Right lobe of liver (tissue), 6 donors: ENCODE results near the gene PDYN. TPM values are rescaled to one million over a fixed set of nuclear protein-coding genes. Genes with fewer than 3 reads are reported as not detected.

Experiments
- ATAC-seq, 4 donors: fragments of 200-7000 bp; cut with Tn5 transposase; one replicate each; pipeline ENCODE4 v1.9.1; 2020; ENCODE audit warnings: mild to moderate bottlenecking in 4 of 4, moderate library complexity in 4 of 4
- DNase-seq, 3 donors: peaks; one replicate each; pipeline ENCODE4 v3.0.0-alpha.2; 2020
- H3K27ac ChIP-seq, 3 donors: fragments of 200-600 bp; one replicate each; pipeline ENCODE4 v1.8.0; 2022
- H3K27me3 ChIP-seq, 2 donors: fragments of 200-600 bp; one replicate each; pipeline ENCODE4 v1.8.0; 2022
- H3K36me3 ChIP-seq, 4 donors: fragments of 200-600 bp; sonication (generic) in 1 of 4; one replicate each; pipeline versions ENCODE4 v1.5.1 to v1.8.0; 2017 to 2022; ENCODE audit warnings: control low read depth in 1 of 4
- H3K4me1 ChIP-seq, 4 donors: fragments of 200-600 bp; sonication (generic) in 1 of 4; one replicate each; pipeline versions ENCODE4 v1.5.1 to v1.8.0; 2017 to 2022; ENCODE audit warnings: control low read depth in 1 of 4
- H3K4me3 ChIP-seq, 3 donors: fragments of 200-600 bp; one replicate each; pipeline ENCODE4 v1.8.0; 2022
- H3K9me3 ChIP-seq, 4 donors: fragments of 200-600 bp; sonication (generic) in 1 of 4; one replicate each; pipeline versions ENCODE4 v1.5.1 to v1.8.0; 2017 to 2022; ENCODE audit warnings: control low read depth in 1 of 4
- CTCF ChIP-seq, 4 donors: fragments of 200-600 bp in 3 of 4; fragments of 450-650 bp in 1 of 4; IDR thresholded peaks; one replicate each; pipeline versions ENCODE4 v1.5.1 to v1.8.0; 2016 to 2022; ENCODE audit warnings: antibody characterized with exemption in 4 of 4, mild to moderate bottlenecking in 2 of 4
- POLR2A ChIP-seq: fragments of 450-650 bp; IDR thresholded peaks from one replicate; pipeline ENCODE4 v1.6.1; 2017; ENCODE audit warnings: antibody characterized with exemption, mild to moderate bottlenecking
- WGBS: methylation state at CpG from one replicate; pipeline ENCODE4 v1.1.6; 2018; ENCODE audit warnings: low coverage, low lambda C conversion rate; ENCODE audit not compliant: insufficient coverage; ENCODE audit errors: missing lambda C conversion rate; 5-methylcytosine and 5-hydroxymethylcytosine counted together
- intact Hi-C, 2 donors: fragments of 100-400 bp; cut with DNase I; formaldehyde crosslinking; loops; one replicate each; pipeline versions ENCODE4 v1.11.2 to v1.14.1; 2022
- total RNA-seq, 6 experiments: library from RNA; depleted of rRNA in 2 of 6; stranded (reverse); fragments of >200 nt in 2 of 6; fragmentation: NEBNext Ultra II Directional in 3 of 6; extraction: Animal tissue kit (Norgen Biotek cat#: 25700) in 3 of 6; gene quantifications; one replicate each; pipeline versions ENCODE4 v1.1.0 to v1.2.4, GENCODE V29; 2016 to 2023
- donor health status: DM: no; HTN: yes; CAD: no.
- donor health status: DM: no; HTN: no; CAD: no.
- donor health status: DM: no; HTN: no; CAD: no.
- donor health status: DM: no; HTN: yes; CAD: no.
- donor health status: DM: no; HTN: yes; CAD: no.

Gene PDYN
- total RNA-seq, 6 experiments from 2014 or later: not detected

GRCh38 chr20:1947535-1947846, 46.4 kb downstream of the PDYN start:
- Histone ChIP-seq H3K9me3 (no peaks in the 10 kb centered on the region), H3K27me3 (no peaks in the 10 kb centered on the region), H3K4me1 (peaks cover 2 to 38% (median 12%) of the 10 kb centered on the region in 4 donors), H3K27ac (no peak overlapping the region), H3K36me3 (no peaks in the 10 kb centered on the region), H3K4me3 (no peak overlapping the region)
- TF ChIP-seq POLR2A (no peak), CTCF (IDR thresholded peaks at IDR 0.05) (no peak)
- intact Hi-C loops: no loop called here
- DNase-seq: no peak
- WGBS: 93% methylated on average over 2 of the region's 14 CpGs
- no peak for ATAC-seq

- WGBS: 40% methylated on average over 20 of the region's 39 CpGs
- ATAC-seq: peak in 2 of 4 donors; percentile 9 to 17
- DNase-seq: peak in 2 of 3 donors; percentile 52 to 59
- intact Hi-C loops: no loop called here
- Histone ChIP-seq H3K36me3 (no peaks in the 10 kb centered on the region), H3K27me3 (no peaks in the 10 kb centered on the region), H3K4me1 (peaks cover 2 to 38% (median 12%) of the 10 kb centered on the region in 4 donors), H3K4me3 (no peak overlapping the region), H3K9me3 (no peaks in the 10 kb centered on the region), H3K27ac (peak overlapping the region in 1 of 3 donors; percentile 23)
- no peak for TF ChIP-seq CTCF (IDR thresholded peaks at IDR 0.05)
- TF ChIP-seq POLR2A: peak; percentile 20
These were observed 46.9 kb downstream of the PDYN start for GRCh38 chr20:1946762-1947534.

GRCh38 chr20:1946442-1946761, 47.5 kb downstream of the PDYN start:
- Histone ChIP-seq H3K4me1 (peaks cover 2 to 40% (median 13%) of the 10 kb centered on the region in 4 donors), H3K27ac (peak overlapping the region in 1 of 3 donors; percentile 56), H3K36me3 (no peaks in the 10 kb centered on the region), H3K4me3 (no peak overlapping the region), H3K27me3 (no peaks in the 10 kb centered on the region), H3K9me3 (no peaks in the 10 kb centered on the region)
- intact Hi-C loops: no loop called here
- 59% methylated on average over 6 of the region's 7 CpGs for WGBS
- DNase-seq: no peak
- TF ChIP-seq POLR2A (no peak), CTCF (IDR thresholded peaks at IDR 0.05) (no peak)
- no peak for ATAC-seq

- intact Hi-C loops: no loop called here
- Histone ChIP-seq H3K27me3 (no peaks in the 10 kb centered on the region), H3K36me3 (no peaks in the 10 kb centered on the region), H3K4me1 (peaks cover 2 to 48% (median 17%) of the 10 kb centered on the region in 4 donors), H3K9me3 (no peaks in the 10 kb centered on the region), H3K4me3 (no peak overlapping the region), H3K27ac (peak overlapping the region; percentile 46 to 56 (median 51))
- no peak for ATAC-seq
- DNase-seq: peak in 1 of 3 donors; percentile 31
- WGBS: 13% methylated on average over 7 of the region's 7 CpGs
- TF ChIP-seq POLR2A: no peak
- no peak for TF ChIP-seq CTCF (IDR thresholded peaks at IDR 0.05)
These were observed 48.2 kb downstream of the PDYN start for GRCh38 chr20:1945660-1946059.
